Stimulated activated CD4-positive, alpha-beta T cell treated with anti-CD3 and anti-CD28 coated beads, Interleukin-15, amount 100 ng/mL, for 1 hour (primary cell): Measurements from ENCODE around the gene DNM2.
"Not testable (repeated sequence)": the region's sequence is repeated elsewhere in the genome, so short reads cannot be mapped to it uniquely, and the experiment has no call there.

Source experiments
- DNase-seq, 2 donors: peaks; one replicate each; pipeline ENCODE4 v3.0.0-alpha.2; 2020; ENCODE audit warnings: low read depth in 1 of 2, low spot score in 1 of 2

DNM2 gene

GRCh38 chr19:10831987-10832938, 114.4 kb downstream of the DNM2 start:
- no peak for DNase-seq

GRCh38 chr19:10832939-10833296, 115.0 kb downstream of the DNM2 start:
- no peak for DNase-seq

GRCh38 chr19:10835089-10835753, 117.3 kb downstream of the DNM2 start:
- no peak for DNase-seq

GRCh38 chr19:10835754-10836478, 118.0 kb downstream of the DNM2 start, which contains the start of gene TMED1:
TSS of gene TMED1 (minus strand) at chr19:10836212. CDS start at chr19:10836191, 21 bp downstream.
- peak; percentile 84 to 85 for DNase-seq

GRCh38 chr19:10836479-10837330, 118.8 kb downstream of the DNM2 start:
- DNase-seq = peak in 1 of 2 donors; percentile 71

GRCh38 chr19:10837649-10838048, 119.8 kb downstream of the DNM2 start:
- DNase-seq = not testable (repeated sequence)

- DNase-seq = no peak
These were observed 120.5 kb downstream of the DNM2 start for GRCh38 chr19:10838377-10838776.

GRCh38 chr19:10839114-10840050, 121.5 kb downstream of the DNM2 start:
- DNase-seq = no peak

- DNase-seq = no peak
These were observed 124.9 kb downstream of the DNM2 start for GRCh38 chr19:10842788-10843187.

GRCh38 chr19:10846500-10847202, 128.8 kb downstream of the DNM2 start:
- DNase-seq = no peak

GRCh38 chr19:10848230-10848856, 130.5 kb downstream of the DNM2 start, which contains the start of gene C19orf38:
TSS of gene C19orf38 (plus strand) at chr19:10848415. CDS start at chr19:10848509, 94 bp downstream.
- no peak for DNase-seq

- DNase-seq = no peak
These were observed 132.8 kb downstream of the DNM2 start for GRCh38 chr19:10850631-10851030.

- no peak for DNase-seq
These were observed 134.4 kb downstream of the DNM2 start for GRCh38 chr19:10852098-10852800.

GRCh38 chr19:10852941-10853340, 135.1 kb downstream of the DNM2 start:
- DNase-seq = no peak

- DNase-seq = no peak
These were observed 136.6 kb downstream of the DNM2 start for GRCh38 chr19:10854350-10855089.

- DNase-seq = no peak
These were observed 138.1 kb downstream of the DNM2 start for GRCh38 chr19:10855879-10856522.
